Nephron (organoid): ENCODE results near the gene DPP10.
A peak's percentile ranks its signal among the peaks of the same experiment; 100 is the strongest.
"Not testable (repeated sequence)": the region's sequence is repeated elsewhere in the genome, so short reads cannot be mapped to it uniquely, and the experiment has no call there.

ENCODE experiments used
- H3K27ac Mint-ChIP-seq, 3 experiments: 2 replicates each; pipeline ENCODE4 v1.8.0; 2020; ENCODE audit warnings: mixed read lengths in 3 of 3, mild to moderate bottlenecking in 2 of 3, moderate library complexity in 1 of 3
- H3K27me3 Mint-ChIP-seq: 2 replicates; pipeline ENCODE4 v1.8.0; 2021; ENCODE audit warnings: low read depth, mild to moderate bottlenecking, moderate library complexity, mixed read lengths
- H3K36me3 Mint-ChIP-seq: 2 replicates; pipeline ENCODE4 v1.8.0; 2020; ENCODE audit warnings: low read depth, mixed read lengths
- H3K4me1 Mint-ChIP-seq: 2 replicates; pipeline ENCODE4 v1.8.0; 2020; ENCODE audit warnings: mixed read lengths
- H3K4me3 Mint-ChIP-seq, 3 experiments: 2 replicates each; pipeline ENCODE4 v1.8.0; 2020; ENCODE audit warnings: mild to moderate bottlenecking in 3 of 3, mixed read lengths in 3 of 3, moderate library complexity in 2 of 3
- H3K9me3 Mint-ChIP-seq: 2 replicates; pipeline ENCODE4 v1.8.0; 2020; ENCODE audit warnings: mixed read lengths
- TF ChIP-seq, protein P1 (sequence below), 3 experiments: fragments of 200-600 bp; sonication (generic); IDR thresholded peaks; one replicate each; pipeline ENCODE4 v1.5.0; 2021; ENCODE audit warnings: antibody characterized with exemption in 3 of 3; ENCODE audit not compliant: unreplicated experiment in 3 of 3

The DPP10 gene

GRCh38 chr2:114728372-114728771, 285.9 kb downstream of the DPP10 start:
- no peak overlapping the region for H3K4me3 Mint-ChIP-seq
- H3K36me3 Mint-ChIP-seq, result no peaks in the 10 kb centered on the region
- H3K27me3 Mint-ChIP-seq, result no peaks in the 10 kb centered on the region
- no peaks in the 10 kb centered on the region for H3K9me3 Mint-ChIP-seq
- no peak overlapping the region for H3K27ac Mint-ChIP-seq
- no peaks in the 10 kb centered on the region for H3K4me1 Mint-ChIP-seq
- TF ChIP-seq, protein P1, sequence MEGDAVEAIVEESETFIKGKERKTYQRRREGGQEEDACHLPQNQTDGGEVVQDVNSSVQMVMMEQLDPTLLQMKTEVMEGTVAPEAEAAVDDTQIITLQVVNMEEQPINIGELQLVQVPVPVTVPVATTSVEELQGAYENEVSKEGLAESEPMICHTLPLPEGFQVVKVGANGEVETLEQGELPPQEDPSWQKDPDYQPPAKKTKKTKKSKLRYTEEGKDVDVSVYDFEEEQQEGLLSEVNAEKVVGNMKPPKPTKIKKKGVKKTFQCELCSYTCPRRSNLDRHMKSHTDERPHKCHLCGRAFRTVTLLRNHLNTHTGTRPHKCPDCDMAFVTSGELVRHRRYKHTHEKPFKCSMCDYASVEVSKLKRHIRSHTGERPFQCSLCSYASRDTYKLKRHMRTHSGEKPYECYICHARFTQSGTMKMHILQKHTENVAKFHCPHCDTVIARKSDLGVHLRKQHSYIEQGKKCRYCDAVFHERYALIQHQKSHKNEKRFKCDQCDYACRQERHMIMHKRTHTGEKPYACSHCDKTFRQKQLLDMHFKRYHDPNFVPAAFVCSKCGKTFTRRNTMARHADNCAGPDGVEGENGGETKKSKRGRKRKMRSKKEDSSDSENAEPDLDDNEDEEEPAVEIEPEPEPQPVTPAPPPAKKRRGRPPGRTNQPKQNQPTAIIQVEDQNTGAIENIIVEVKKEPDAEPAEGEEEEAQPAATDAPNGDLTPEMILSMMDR (IDR thresholded peaks at IDR 0.05; ENCODE audit: unreplicated experiment in 3 of 3), result no peak

- no peaks in the 10 kb centered on the region for H3K4me1 Mint-ChIP-seq
Observed at GRCh38 chr2:114729026-114729425, 286.6 kb downstream of the DPP10 start.

DNA sequence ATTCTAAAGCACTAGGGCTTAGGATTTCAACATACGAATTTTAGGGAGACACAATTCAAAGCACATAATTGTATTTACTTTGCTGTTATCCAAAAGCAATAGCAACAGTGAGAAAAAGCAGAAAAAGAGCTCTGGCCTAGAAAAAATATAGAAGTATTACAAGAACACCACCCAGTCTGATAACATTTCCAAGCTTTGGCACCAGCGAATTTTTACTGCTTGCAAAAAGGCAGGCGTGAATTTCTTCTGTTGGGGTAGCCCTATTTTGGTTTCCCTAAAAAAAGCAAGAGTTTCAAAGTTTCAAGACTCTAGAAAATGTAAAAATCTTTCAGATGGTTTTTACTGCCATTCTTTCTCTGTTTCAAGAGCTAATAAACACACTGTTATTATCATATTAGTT, 292.7 kb downstream of the DPP10 start:
- Mint-ChIP-seq H3K4me3 (no peak overlapping the region), H3K36me3 (no peaks in the 10 kb centered on the region), H3K9me3 (no peaks in the 10 kb centered on the region), H3K4me1 (no peaks in the 10 kb centered on the region), H3K27me3 (no peaks in the 10 kb centered on the region), H3K27ac (no peak overlapping the region)
- TF ChIP-seq, protein P1 (IDR thresholded peaks at IDR 0.05; ENCODE audit: unreplicated experiment in 3 of 3), result no peak

More at GRCh38 chr2:114729026-114729425, 286.6 kb downstream of the DPP10 start:
- no peaks in the 10 kb centered on the region for H3K27me3 Mint-ChIP-seq
- no peaks in the 10 kb centered on the region for H3K36me3 Mint-ChIP-seq
- no peaks in the 10 kb centered on the region for H3K9me3 Mint-ChIP-seq
- H3K27ac Mint-ChIP-seq, result no peak overlapping the region
- no peak overlapping the region for H3K4me3 Mint-ChIP-seq
- TF ChIP-seq, protein P1 (IDR thresholded peaks at IDR 0.05; ENCODE audit: unreplicated experiment in 3 of 3), result peak; percentile 32 to 51 (median 34)

DNA sequence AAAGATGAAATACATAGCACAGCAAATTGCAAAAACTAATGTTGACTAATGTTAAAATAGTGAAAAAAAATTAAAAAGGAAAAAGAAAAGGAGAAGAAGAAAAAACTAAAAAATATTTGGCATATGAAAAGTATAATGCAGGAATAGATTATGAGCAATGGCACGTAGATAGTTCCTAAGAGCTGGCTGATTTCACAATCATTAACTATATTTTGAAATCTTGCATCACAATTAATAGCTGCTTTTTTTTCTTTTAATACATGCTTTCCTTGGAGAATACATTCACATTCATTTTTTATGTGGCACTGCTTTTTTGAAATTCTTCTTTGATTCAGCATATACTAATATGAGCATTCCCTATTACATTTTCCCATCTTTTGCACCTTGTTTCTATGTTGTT, 299.8 kb downstream of the DPP10 start:
- Mint-ChIP-seq H3K27ac (no peak overlapping the region), H3K27me3 (no peaks in the 10 kb centered on the region), H3K4me1 (no peaks in the 10 kb centered on the region), H3K36me3 (no peaks in the 10 kb centered on the region), H3K9me3 (no peaks in the 10 kb centered on the region), H3K4me3 (no peak overlapping the region)
- TF ChIP-seq, protein P1 (IDR thresholded peaks at IDR 0.05; ENCODE audit: unreplicated experiment in 3 of 3), result no peak

DNA sequence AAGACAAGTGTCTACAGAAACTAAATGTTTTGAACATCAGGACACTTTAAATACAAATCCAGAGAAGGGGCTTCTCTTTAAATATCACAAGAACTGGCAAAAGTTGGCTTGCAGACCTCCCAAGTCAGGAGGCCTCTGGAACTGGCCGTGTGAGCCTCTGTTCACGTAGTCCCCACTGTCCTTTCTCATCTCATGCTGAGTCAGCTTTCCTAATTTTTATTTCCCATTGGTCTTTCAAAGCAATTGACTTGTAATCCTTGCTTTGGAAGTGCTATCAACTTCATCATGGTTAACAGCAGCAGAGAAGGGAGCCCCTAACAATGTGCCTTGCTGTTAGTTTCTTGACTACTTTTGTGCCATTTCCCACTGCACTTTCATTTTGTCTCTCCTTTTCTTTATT, 303.3 kb downstream of the DPP10 start:
- no peak overlapping the region for H3K27ac Mint-ChIP-seq
- TF ChIP-seq, protein P1 (IDR thresholded peaks at IDR 0.05; ENCODE audit: unreplicated experiment in 3 of 3), result no peak
- no peak overlapping the region for H3K4me3 Mint-ChIP-seq
- no peaks in the 10 kb centered on the region for H3K36me3 Mint-ChIP-seq
- H3K27me3 Mint-ChIP-seq, result no peaks in the 10 kb centered on the region
- no peaks in the 10 kb centered on the region for H3K9me3 Mint-ChIP-seq
- no peaks in the 10 kb centered on the region for H3K4me1 Mint-ChIP-seq

GRCh38 chr2:114748175-114748574, 305.7 kb downstream of the DPP10 start:
- not testable (repeated sequence) for H3K4me1 Mint-ChIP-seq, H3K27me3 Mint-ChIP-seq, H3K27ac Mint-ChIP-seq, H3K36me3 Mint-ChIP-seq, H3K4me3 Mint-ChIP-seq, H3K9me3 Mint-ChIP-seq
